Left lung (tissue), 10 donors: Measurements from ENCODE around the gene PAN2. TPM values are rescaled to one million over a fixed set of nuclear protein-coding genes. Genes with fewer than 3 reads are reported as not detected.

Experiments used
- ATAC-seq: fragments of 200-7000 bp; cut with Tn5 transposase; one replicate; pipeline ENCODE4 v1.9.1; 2020; ENCODE audit warnings: moderate library complexity
- DNase-seq, 4 donors: peaks; one replicate each; pipeline ENCODE4 v3.0.0-alpha.2; 2013 to 2020
- H3K27ac ChIP-seq, 2 donors: fragments of 200-600 bp; sonication (generic) in 1 of 2; one replicate each; pipeline versions ENCODE4 v1.5.0 to v1.8.0; 2020 to 2021
- H3K27me3 ChIP-seq, 2 donors: fragments of 200-600 bp; sonication (generic) in 1 of 2; one replicate each; pipeline versions ENCODE4 v1.5.0 to v1.8.0; 2020 to 2021
- H3K36me3 ChIP-seq, 2 donors: fragments of 200-600 bp; sonication (generic) in 1 of 2; one replicate each; pipeline versions ENCODE4 v1.5.0 to v1.8.0; 2020 to 2021
- H3K4me1 ChIP-seq, 2 donors: fragments of 200-600 bp; one replicate each; pipeline ENCODE4 v1.8.0; 2021
- H3K4me3 ChIP-seq, 2 donors: fragments of 200-600 bp; sonication (generic) in 1 of 2; one replicate each; pipeline versions ENCODE4 v1.5.0 to v1.8.0; 2020 to 2021; ENCODE audit warnings: mild to moderate bottlenecking in 1 of 2
- H3K9me3 ChIP-seq, 2 donors: fragments of 200-600 bp; sonication (generic) in 1 of 2; one replicate each; pipeline versions ENCODE4 v1.5.0 to v1.8.0; 2020 to 2021
- intact Hi-C, 2 donors: fragments of 100-400 bp; cut with DNase I; formaldehyde crosslinking; loops; one replicate each; pipeline versions ENCODE4 v1.11.2 to v1.14.2; 2022
- polyA plus RNA-seq, 6 donors: library from polyadenylated mRNA; unstranded; fragments of 120-200 nt; gene quantifications; one replicate each; pipeline ENCODE4 v1.2.1, GENCODE V29; 2013; ENCODE audit not compliant: insufficient read length in 6 of 6
- total RNA-seq, 2 donors: library from RNA; stranded (reverse); fragmentation: NEBNext Ultra II Directional; extraction: Animal tissue kit (Norgen Biotek cat#: 25700); gene quantifications; one replicate each; pipeline ENCODE4 v1.2.1, GENCODE V29; 2021
- TF ChIP-seq, protein P1 (sequence below), 2 donors: fragments of 200-600 bp; sonication (generic) in 1 of 2; IDR thresholded peaks; one replicate each; pipeline versions ENCODE4 v1.5.0 to v1.8.0; 2021; ENCODE audit warnings: antibody characterized with exemption in 2 of 2
- donor health status: DM: no; HTN: yes; CAD: no.
- donor health status: DM: no; HTN: no; CAD: no.

Gene PAN2
- total and polyA plus RNA-seq, 8 donors, result 49.9 to 107 (median 74.8) TPM

DNA sequence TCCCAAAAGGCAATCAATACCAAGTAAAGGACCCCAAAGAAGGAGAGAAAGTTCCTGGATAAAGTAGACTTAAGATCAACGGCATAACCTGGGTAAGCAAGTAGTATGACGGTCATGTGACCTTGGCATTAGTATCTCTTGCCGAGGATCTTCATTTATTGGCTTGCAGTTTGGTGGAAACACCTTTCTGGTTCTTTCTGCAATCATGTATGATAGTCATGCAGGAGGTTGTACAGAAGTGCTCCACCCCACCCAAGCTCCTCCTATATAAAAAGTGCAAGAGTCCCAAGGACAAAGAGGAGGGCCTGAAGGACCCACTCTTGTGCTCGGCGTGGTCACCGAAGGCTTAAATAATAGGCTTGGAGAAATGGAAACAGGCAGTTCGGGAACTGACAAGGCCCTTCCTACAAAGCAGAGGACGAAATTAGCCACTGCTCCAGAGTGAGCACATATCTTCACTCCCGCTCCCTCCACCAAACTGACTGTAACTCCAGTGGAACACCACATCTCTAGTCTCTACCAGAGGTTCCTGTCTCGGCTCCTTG, 34.4 kb downstream of the PAN2 start:
- peaks cover 0 to 33% of the 10 kb centered on the region in 2 donors for H3K36me3 ChIP-seq
- H3K4me1 ChIP-seq, result peaks cover 29 to 61% of the 10 kb centered on the region in 2 donors
- TF ChIP-seq, protein P1, sequence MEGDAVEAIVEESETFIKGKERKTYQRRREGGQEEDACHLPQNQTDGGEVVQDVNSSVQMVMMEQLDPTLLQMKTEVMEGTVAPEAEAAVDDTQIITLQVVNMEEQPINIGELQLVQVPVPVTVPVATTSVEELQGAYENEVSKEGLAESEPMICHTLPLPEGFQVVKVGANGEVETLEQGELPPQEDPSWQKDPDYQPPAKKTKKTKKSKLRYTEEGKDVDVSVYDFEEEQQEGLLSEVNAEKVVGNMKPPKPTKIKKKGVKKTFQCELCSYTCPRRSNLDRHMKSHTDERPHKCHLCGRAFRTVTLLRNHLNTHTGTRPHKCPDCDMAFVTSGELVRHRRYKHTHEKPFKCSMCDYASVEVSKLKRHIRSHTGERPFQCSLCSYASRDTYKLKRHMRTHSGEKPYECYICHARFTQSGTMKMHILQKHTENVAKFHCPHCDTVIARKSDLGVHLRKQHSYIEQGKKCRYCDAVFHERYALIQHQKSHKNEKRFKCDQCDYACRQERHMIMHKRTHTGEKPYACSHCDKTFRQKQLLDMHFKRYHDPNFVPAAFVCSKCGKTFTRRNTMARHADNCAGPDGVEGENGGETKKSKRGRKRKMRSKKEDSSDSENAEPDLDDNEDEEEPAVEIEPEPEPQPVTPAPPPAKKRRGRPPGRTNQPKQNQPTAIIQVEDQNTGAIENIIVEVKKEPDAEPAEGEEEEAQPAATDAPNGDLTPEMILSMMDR (IDR thresholded peaks at IDR 0.05), result no peak
- ATAC-seq, result peak; percentile 27
- peak in 1 of 4 donors; percentile 19 for DNase-seq
- H3K4me3 ChIP-seq, result peak overlapping the region; percentile 88 to 93
- peak overlapping the region; percentile 93 to 98 for H3K27ac ChIP-seq
- no peaks in the 10 kb centered on the region for H3K9me3 ChIP-seq
- intact Hi-C loops, result no loop called here
- H3K27me3 ChIP-seq, result no peaks in the 10 kb centered on the region

DNA sequence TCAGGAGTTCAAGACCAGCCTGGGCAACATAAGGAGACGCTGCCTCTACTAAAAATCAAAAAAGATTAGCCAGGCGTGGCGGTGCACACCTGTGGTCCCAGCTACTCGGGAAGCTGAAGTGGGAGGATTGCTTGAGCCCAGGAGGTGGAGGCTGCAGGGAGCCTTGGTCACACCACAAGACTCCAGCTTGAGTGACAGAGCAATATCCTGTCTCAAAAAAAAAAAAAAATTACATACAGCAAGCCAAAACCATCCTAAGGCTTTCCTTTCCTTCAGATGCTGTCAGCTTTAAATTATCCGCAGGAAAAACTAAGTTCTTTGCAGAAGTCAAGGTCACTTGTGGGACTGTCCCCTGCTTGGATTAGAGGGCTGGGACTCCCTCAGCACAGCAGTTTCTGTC, 35.0 kb downstream of the PAN2 start:
- DNase-seq (no peak), ATAC-seq (no peak)
- Histone ChIP-seq H3K27ac (peak overlapping the region in 1 of 2 donors; percentile 98), H3K4me3 (peak overlapping the region; percentile 88 to 93), H3K9me3 (no peaks in the 10 kb centered on the region), H3K36me3 (peaks cover 0 to 30% of the 10 kb centered on the region in 2 donors), H3K27me3 (no peaks in the 10 kb centered on the region), H3K4me1 (peaks cover 29 to 64% of the 10 kb centered on the region in 2 donors)
- intact Hi-C loops, result no loop called here
- TF ChIP-seq, protein P1 (IDR thresholded peaks at IDR 0.05), result no peak

DNA sequence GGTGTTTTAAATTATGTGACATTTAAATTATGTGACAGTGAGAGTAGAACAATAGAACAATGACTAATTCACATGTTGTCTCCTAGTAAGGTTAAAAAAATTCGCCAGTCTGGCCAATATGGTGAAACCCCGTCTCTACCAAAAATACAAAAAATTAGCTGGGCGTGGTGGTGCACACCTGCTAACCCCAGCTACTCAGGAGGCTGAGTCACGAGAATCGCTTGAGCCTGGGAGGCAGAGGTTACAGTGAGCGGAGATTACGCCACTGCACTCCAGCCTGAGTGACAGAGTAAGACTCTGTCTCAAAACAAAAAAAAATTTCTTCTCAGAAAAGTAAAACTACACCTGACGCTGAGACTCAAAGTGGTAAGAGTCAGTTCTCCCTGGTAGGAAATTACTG, 36.4 kb downstream of the PAN2 start:
- DNase-seq (no peak), ATAC-seq (no peak)
- Histone ChIP-seq H3K27me3 (no peaks in the 10 kb centered on the region), H3K9me3 (no peaks in the 10 kb centered on the region), H3K27ac (no peak overlapping the region), H3K4me1 (peaks cover 29 to 74% of the 10 kb centered on the region in 2 donors), H3K36me3 (peaks cover 0 to 21% of the 10 kb centered on the region in 2 donors), H3K4me3 (no peak overlapping the region)
- TF ChIP-seq, protein P1 (IDR thresholded peaks at IDR 0.05), result no peak
- intact Hi-C loops, result no loop called here

DNA sequence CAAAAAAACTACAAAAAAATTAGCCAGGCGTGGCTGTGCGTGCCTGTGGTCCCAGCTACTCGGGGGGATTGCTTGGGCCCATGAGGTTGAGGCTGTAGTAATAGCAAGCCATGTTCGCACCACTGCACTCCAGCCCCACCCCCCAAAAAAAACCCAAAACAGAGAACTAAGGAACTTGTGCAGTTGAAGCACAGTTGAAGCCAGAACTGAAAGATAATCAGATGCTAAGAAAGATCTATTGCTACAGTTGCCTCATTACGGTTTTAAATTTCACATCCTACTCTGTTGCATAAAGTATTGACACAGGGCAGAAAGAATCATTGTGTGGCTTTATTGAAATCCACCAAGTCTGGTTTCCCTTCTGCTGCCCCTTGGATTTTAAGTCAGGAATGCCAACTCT, 37.5 kb downstream of the PAN2 start:
- ATAC-seq (no peak), DNase-seq (no peak)
- H3K36me3 ChIP-seq, result peaks cover 0 to 29% of the 10 kb centered on the region in 2 donors
- H3K27me3 ChIP-seq, result no peaks in the 10 kb centered on the region
- TF ChIP-seq, protein P1 (IDR thresholded peaks at IDR 0.05), result no peak
- no peaks in the 10 kb centered on the region for H3K9me3 ChIP-seq
- intact Hi-C loops, result no loop called here
- H3K27ac ChIP-seq, result peak overlapping the region in 1 of 2 donors; percentile 48
- peaks cover 28 to 75% of the 10 kb centered on the region in 2 donors for H3K4me1 ChIP-seq
- H3K4me3 ChIP-seq, result no peak overlapping the region

DNA sequence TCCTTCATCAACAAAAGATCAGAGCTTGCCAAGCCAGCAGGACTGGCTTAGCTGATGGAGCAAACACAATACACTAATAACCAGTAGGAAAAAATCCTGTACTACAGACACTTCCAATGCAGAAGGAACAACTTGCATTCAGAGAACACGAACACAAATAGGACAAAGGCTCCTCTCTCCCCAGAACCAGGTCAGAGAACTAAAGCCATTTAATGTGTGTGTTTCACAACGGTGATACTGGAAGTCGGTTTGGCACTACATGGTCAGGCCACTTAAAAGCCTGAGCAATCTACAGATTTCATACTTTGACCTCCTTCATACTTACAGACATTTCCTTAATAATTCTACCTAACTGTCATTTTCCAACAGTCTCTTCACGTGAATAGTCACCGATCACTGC, 40.0 kb downstream of the PAN2 start:
- peaks cover 0 to 46% of the 10 kb centered on the region in 2 donors for H3K36me3 ChIP-seq
- intact Hi-C loops, result no loop called here
- H3K4me3 ChIP-seq, result no peak overlapping the region
- no peaks in the 10 kb centered on the region for H3K9me3 ChIP-seq
- peaks cover 13 to 70% of the 10 kb centered on the region in 2 donors for H3K4me1 ChIP-seq
- ATAC-seq (no peak), DNase-seq (no peak)
- TF ChIP-seq, protein P1 (IDR thresholded peaks at IDR 0.05), result no peak
- H3K27me3 ChIP-seq, result no peaks in the 10 kb centered on the region
- H3K27ac ChIP-seq, result no peak overlapping the region
